A673 (cell line): ENCODE measurements around the gene DENND6B.

Experiments
- CTCF ChIP-seq: fragments of 300-800, 200-600 bp; sonication (generic); conservative IDR thresholded peaks from 2 replicates; pipeline ENCODE4 v1.5.1; 2017; ENCODE audit warnings: low read depth, mild to moderate bottlenecking, antibody characterized with exemption, low read length, moderate library complexity, mixed read lengths
- EZH2 ChIP-seq: fragments of 200-600 bp; sonication (generic); IDR thresholded peaks from 2 replicates; pipeline ENCODE4 v1.6.1; 2017; ENCODE audit warnings: borderline replicate concordance, low read depth, mild to moderate bottlenecking, mixed read lengths, antibody characterized with exemption, low read length; ENCODE audit not compliant: poor library complexity, severe bottlenecking

- TF ChIP-seq EZH2 = no peak
- no peak for TF ChIP-seq CTCF
Measured at GRCh38 chr22:50376085-50376651, 49.4 kb upstream of the DENND6B start.
